Testis (tissue), 2 donors: ENCODE results near the gene TMEM255B.

Experiments used
- CTCF ChIP-seq, 3 experiments: fragments of 450-650 bp in 2 of 3; fragments of 200-600 bp in 1 of 3; sonication (generic) in 1 of 3; IDR thresholded peaks; one replicate each; pipeline ENCODE4 v1.5.1; 2016 to 2019; ENCODE audit warnings: antibody characterized with exemption in 3 of 3, mild to moderate bottlenecking in 2 of 3, moderate library complexity in 1 of 3
- POLR2A ChIP-seq: fragments of 450-650 bp; IDR thresholded peaks from one replicate; pipeline ENCODE4 v1.6.1; 2017; ENCODE audit warnings: antibody characterized with exemption, mild to moderate bottlenecking, moderate library complexity

GRCh38 chr13:113761136-113761535 is 2.1 kb downstream of the TMEM255B start:
- TF ChIP-seq CTCF (IDR thresholded peaks at IDR 0.05) = no peak
- no peak for TF ChIP-seq POLR2A
